Neural progenitor cell (in vitro differentiated cells): Measurements from ENCODE around the gene BCAS3. TPM values are rescaled to one million over a fixed set of nuclear protein-coding genes. Genes with fewer than 3 reads are reported as not detected.

Experiments used
- DNase-seq: peaks from one replicate; pipeline ENCODE4 v3.0.0-alpha.2; 2016; ENCODE audit warnings: low spot score
- H2AFZ ChIP-seq: fragments of 200-600 bp; sonication (generic); replicated peaks from 2 replicates; pipeline ENCODE4 v1.6.1; 2016; ENCODE audit warnings: antibody characterized with exemption
- H3F3A ChIP-seq: fragments of 200-600 bp; sonication (generic); 2 replicates; pipeline ENCODE4 v1.6.1; 2016; ENCODE audit warnings: antibody characterized with exemption, low read depth
- H3K27ac ChIP-seq: fragments of 200-600 bp; sonication (generic); 2 replicates; pipeline ENCODE4 v1.5.1; 2016; ENCODE audit warnings: mild to moderate bottlenecking
- H3K27me3 ChIP-seq: fragments of 200-600 bp; sonication (generic); 2 replicates; pipeline ENCODE4 v1.6.1; 2016; ENCODE audit warnings: mild to moderate bottlenecking, moderate library complexity
- H3K36me3 ChIP-seq: fragments of 200-600 bp; sonication (generic); 2 replicates; pipeline ENCODE4 v1.5.1; 2016
- H3K4me1 ChIP-seq: fragments of 200-600 bp; sonication (generic); 2 replicates; pipeline ENCODE4 v1.6.1; 2016; ENCODE audit warnings: mixed run types
- H3K4me2 ChIP-seq: fragments of 200-600 bp; sonication (generic); 2 replicates; pipeline ENCODE4 v1.6.1; 2016
- H3K4me3 ChIP-seq: fragments of 200-600 bp; sonication (generic); 2 replicates; pipeline ENCODE4 v1.5.1; 2016
- H3K79me2 ChIP-seq: fragments of 200-600 bp; sonication (generic); 2 replicates; pipeline ENCODE4 v1.6.1; 2016; ENCODE audit warnings: low read depth
- H3K9ac ChIP-seq: fragments of 200-600 bp; sonication (generic); 2 replicates; pipeline ENCODE4 v1.6.1; 2016
- H3K9me3 ChIP-seq: fragments of 200-600 bp; sonication (generic); 2 replicates; pipeline ENCODE4 v1.5.1; 2016; ENCODE audit warnings: low read depth
- H4K20me1 ChIP-seq: fragments of 200-600 bp; sonication (generic); 2 replicates; pipeline ENCODE4 v1.6.1; 2016; ENCODE audit warnings: low read depth
- H3K27ac Mint-ChIP-seq: 3 replicates; pipeline ENCODE4 v1.8.0; 2021; ENCODE audit warnings: mixed read lengths
- H3K27me3 Mint-ChIP-seq: 2 replicates; pipeline ENCODE4 v1.8.0; 2022; ENCODE audit warnings: low read depth, mild to moderate bottlenecking, inconsistent platforms, moderate library complexity, mixed read lengths; ENCODE audit not compliant: insufficient read depth
- H3K36me3 Mint-ChIP-seq: 3 replicates; pipeline ENCODE4 v1.8.0; 2021; ENCODE audit warnings: mixed read lengths
- H3K4me1 Mint-ChIP-seq: 3 replicates; pipeline ENCODE4 v1.8.0; 2021; ENCODE audit warnings: mixed read lengths
- H3K4me3 Mint-ChIP-seq: 3 replicates; pipeline ENCODE4 v1.8.0; 2021; ENCODE audit warnings: mild to moderate bottlenecking, moderate library complexity, mixed read lengths
- H3K9me3 Mint-ChIP-seq: 3 replicates; pipeline ENCODE4 v1.8.0; 2020; ENCODE audit warnings: mixed read lengths
- EZH2 ChIP-seq: fragments of 200-600 bp; sonication (generic); IDR thresholded peaks from 2 replicates; pipeline ENCODE4 v1.6.1; 2017; ENCODE audit warnings: antibody characterized with exemption, mild to moderate bottlenecking, moderate library complexity
- EZH2phosphoT487 ChIP-seq: fragments of 200-600 bp; sonication (generic); IDR thresholded peaks from 2 replicates; pipeline ENCODE4 v1.6.1; 2017; ENCODE audit warnings: antibody characterized with exemption
- total RNA-seq: library from RNA; depleted of rRNA; stranded (reverse); fragments of >200 nt; gene quantifications from 2 replicates; pipeline ENCODE4 v1.2.3, GENCODE V29; 2015; ENCODE audit warnings: low replicate concordance
- TF ChIP-seq, protein P1 (sequence below): fragments of 200-600 bp; sonication (generic); IDR thresholded peaks from 2 replicates; pipeline ENCODE4 v1.5.1; 2017; ENCODE audit warnings: antibody characterized with exemption, mild to moderate bottlenecking

BCAS3 gene
- total RNA-seq, 1 donor from 2014 or later: 60.9 TPM

DNA sequence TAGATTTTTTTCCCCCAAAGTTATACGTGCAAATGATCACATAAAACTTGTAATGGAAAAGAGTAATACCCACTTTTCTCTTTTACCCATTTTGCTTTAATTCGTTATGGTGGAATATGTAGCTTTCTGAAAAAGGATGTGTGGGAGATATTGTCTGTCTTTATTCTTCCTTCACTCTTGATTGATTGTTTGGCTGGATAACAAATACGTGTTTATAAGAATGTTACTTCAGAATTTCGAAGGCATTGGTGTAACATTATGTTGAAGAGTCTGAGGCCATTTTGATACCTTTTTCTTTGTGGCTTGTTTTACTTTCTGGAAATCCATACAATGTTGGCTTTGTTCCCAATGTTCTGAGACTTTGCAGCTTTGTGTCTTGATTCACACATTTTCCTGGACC, 71.4 kb downstream of the BCAS3 start:
- peaks cover 13% of the 10 kb centered on the region for H3F3A ChIP-seq
- no peak overlapping the region for H3K27ac Mint-ChIP-seq
- no peak overlapping the region for H3K4me2 ChIP-seq
- H3K27me3 Mint-ChIP-seq: no peaks in the 10 kb centered on the region
- TF ChIP-seq, protein P1, sequence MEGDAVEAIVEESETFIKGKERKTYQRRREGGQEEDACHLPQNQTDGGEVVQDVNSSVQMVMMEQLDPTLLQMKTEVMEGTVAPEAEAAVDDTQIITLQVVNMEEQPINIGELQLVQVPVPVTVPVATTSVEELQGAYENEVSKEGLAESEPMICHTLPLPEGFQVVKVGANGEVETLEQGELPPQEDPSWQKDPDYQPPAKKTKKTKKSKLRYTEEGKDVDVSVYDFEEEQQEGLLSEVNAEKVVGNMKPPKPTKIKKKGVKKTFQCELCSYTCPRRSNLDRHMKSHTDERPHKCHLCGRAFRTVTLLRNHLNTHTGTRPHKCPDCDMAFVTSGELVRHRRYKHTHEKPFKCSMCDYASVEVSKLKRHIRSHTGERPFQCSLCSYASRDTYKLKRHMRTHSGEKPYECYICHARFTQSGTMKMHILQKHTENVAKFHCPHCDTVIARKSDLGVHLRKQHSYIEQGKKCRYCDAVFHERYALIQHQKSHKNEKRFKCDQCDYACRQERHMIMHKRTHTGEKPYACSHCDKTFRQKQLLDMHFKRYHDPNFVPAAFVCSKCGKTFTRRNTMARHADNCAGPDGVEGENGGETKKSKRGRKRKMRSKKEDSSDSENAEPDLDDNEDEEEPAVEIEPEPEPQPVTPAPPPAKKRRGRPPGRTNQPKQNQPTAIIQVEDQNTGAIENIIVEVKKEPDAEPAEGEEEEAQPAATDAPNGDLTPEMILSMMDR: no peak
- TF ChIP-seq EZH2 (no peak), EZH2phosphoT487 (no peak)
- H3K27me3 ChIP-seq: no peaks in the 10 kb centered on the region
- no peak overlapping the region for H3K9ac ChIP-seq
- H3K79me2 ChIP-seq: no peaks in the 10 kb centered on the region
- no peaks in the 10 kb centered on the region for H4K20me1 ChIP-seq
- no peak overlapping the region for H3K4me3 Mint-ChIP-seq
- H3K4me1 Mint-ChIP-seq: peaks cover 27% of the 10 kb centered on the region
- DNase-seq: no peak
- no peak overlapping the region for H2AFZ ChIP-seq
- H3K36me3 ChIP-seq: no peaks in the 10 kb centered on the region
- no peaks in the 10 kb centered on the region for H3K9me3 ChIP-seq
- H3K4me1 ChIP-seq: peaks cover 41% of the 10 kb centered on the region
- H3K9me3 Mint-ChIP-seq: peaks cover 3% of the 10 kb centered on the region
- H3K27ac ChIP-seq: peak overlapping the region; percentile 24
- H3K4me3 ChIP-seq: no peak overlapping the region
- peaks cover 2% of the 10 kb centered on the region for H3K36me3 Mint-ChIP-seq

GRCh38 chr17:60749708-60750107, 72.1 kb downstream of the BCAS3 start:
- Mint-ChIP-seq H3K27me3 (no peaks in the 10 kb centered on the region), H3K27ac (no peak overlapping the region), H3K4me3 (no peak overlapping the region), H3K4me1 (peaks cover 21% of the 10 kb centered on the region), H3K9me3 (peaks cover 3% of the 10 kb centered on the region), H3K36me3 (peaks cover 2% of the 10 kb centered on the region)
- no peak overlapping the region for H3K9ac ChIP-seq
- no peak overlapping the region for H3K4me3 ChIP-seq
- peaks cover 13% of the 10 kb centered on the region for H3F3A ChIP-seq
- no peaks in the 10 kb centered on the region for H3K79me2 ChIP-seq
- no peaks in the 10 kb centered on the region for H4K20me1 ChIP-seq
- peaks cover 35% of the 10 kb centered on the region for H3K4me1 ChIP-seq
- H3K27me3 ChIP-seq: no peaks in the 10 kb centered on the region
- DNase-seq: no peak
- H3K9me3 ChIP-seq: no peaks in the 10 kb centered on the region
- no peak overlapping the region for H3K27ac ChIP-seq
- TF ChIP-seq, protein P1: no peak
- no peak for TF ChIP-seq EZH2
- TF ChIP-seq EZH2phosphoT487: no peak
- no peak overlapping the region for H2AFZ ChIP-seq
- no peaks in the 10 kb centered on the region for H3K36me3 ChIP-seq
- no peak overlapping the region for H3K4me2 ChIP-seq

- H3K27me3 Mint-ChIP-seq: no peaks in the 10 kb centered on the region
Observed at GRCh38 chr17:60750640-60751039, 73.0 kb downstream of the BCAS3 start.

More at GRCh38 chr17:60750640-60751039, 73.0 kb downstream of the BCAS3 start:
- no peak for DNase-seq
- TF ChIP-seq, protein P1: no peak
- no peak for TF ChIP-seq EZH2
- TF ChIP-seq EZH2phosphoT487: no peak
- Histone ChIP-seq H3K9me3 (no peaks in the 10 kb centered on the region), H3K9ac (no peak overlapping the region), H3K4me3 (no peak overlapping the region), H3K4me2 (no peak overlapping the region), H3K79me2 (no peaks in the 10 kb centered on the region), H3K27me3 (no peaks in the 10 kb centered on the region), H3K36me3 (no peaks in the 10 kb centered on the region), H2AFZ (no peak overlapping the region), H3F3A (peaks cover 13% of the 10 kb centered on the region), H4K20me1 (no peaks in the 10 kb centered on the region), H3K27ac (no peak overlapping the region), H3K4me1 (peaks cover 28% of the 10 kb centered on the region)
- Mint-ChIP-seq H3K4me3 (no peak overlapping the region), H3K27ac (no peak overlapping the region), H3K36me3 (peaks cover 2% of the 10 kb centered on the region), H3K9me3 (peaks cover 3% of the 10 kb centered on the region), H3K4me1 (peaks cover 18% of the 10 kb centered on the region)
